GM19035 (cell line): ENCODE measurements around the gene NBDY.
"Not testable (repeated sequence)": the region's sequence is repeated elsewhere in the genome, so short reads cannot be mapped to it uniquely, and the experiment has no call there.

Experiments used
- ATAC-seq: cut with Tn5 transposase; IDR thresholded peaks from one replicate; pipeline ENCODE4 v1.9.1; 2021; ENCODE audit not compliant: unreplicated experiment

NBDY gene, protein sequence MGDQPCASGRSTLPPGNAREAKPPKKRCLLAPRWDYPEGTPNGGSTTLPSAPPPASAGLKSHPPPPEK

DNA sequence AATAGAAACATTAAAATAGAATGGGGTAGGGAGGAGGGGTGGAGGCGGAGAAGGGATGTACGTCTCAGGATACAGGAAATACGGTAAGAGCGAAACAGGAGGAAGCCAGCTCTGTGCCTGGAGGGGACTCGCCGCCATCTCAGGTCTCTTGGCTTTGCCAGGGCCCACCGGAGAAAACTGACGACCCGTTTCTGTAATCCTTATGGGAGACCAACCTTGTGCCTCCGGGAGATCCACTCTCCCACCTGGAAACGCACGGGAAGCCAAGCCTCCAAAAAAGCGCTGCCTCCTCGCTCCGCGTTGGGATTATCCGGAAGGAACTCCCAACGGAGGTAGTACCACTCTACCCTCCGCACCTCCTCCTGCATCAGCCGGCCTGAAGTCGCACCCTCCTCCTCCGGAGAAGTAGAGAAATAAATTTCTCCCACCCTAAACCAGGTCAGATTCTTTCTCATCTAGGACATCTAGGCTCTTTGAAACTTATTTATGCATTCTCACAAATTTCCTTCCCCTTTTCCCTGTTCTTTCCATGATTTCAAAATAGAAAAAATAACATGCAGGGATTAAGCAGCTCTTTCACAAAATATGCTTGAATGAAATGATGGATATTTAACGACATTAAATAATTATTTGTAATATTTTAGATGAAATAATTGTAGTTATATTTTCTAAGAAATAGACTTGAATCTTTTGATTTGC lies at the start of gene NBDY:
NBDY (plus strand) TSS at position 92 of the 699 bp plus-strand sequence; CDS start at position 203, 111 bp downstream.
- peak; percentile 62 for ATAC-seq

DNA sequence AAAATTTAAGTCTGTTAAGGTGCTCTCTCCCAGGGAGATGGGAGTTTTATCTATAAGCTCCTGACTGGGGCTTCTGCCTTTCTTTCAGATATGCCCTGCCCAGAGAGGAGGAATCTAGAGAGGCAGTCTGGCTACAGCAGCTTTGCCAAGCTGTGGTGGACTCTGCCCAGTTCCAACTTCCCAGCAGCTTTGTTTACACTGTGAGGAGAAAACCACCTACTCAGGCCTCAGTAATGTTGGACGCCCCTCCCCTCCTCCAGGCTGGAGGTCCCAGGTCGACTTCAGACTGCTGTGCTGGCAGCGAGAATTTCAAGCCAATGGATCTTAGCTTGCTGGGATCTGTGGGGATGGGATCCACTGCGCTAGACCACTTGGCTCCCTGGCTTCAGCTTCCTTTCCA lies 24.5 kb upstream of the NBDY start:
- ATAC-seq: not testable (repeated sequence)

DNA sequence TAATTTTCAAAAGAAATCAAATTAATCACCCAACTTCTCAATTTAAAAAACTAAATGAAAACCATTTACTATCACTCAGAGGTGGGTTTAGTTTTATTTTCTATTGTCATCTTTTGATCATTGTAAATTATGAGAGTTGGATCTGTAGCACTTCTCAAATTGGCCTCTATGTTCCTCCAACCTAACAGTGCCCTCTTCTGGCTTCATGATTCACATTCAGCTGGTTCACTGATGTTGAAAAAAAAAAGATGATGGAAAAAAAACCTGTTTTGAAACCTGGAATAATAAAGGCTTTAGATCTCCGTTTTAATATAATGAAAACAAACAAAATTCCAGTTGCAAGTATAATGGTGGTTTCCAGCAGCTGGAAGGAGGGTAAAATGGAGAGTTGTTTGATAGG lies 2.4 kb upstream of the NBDY start:
- ATAC-seq: no peak

DNA sequence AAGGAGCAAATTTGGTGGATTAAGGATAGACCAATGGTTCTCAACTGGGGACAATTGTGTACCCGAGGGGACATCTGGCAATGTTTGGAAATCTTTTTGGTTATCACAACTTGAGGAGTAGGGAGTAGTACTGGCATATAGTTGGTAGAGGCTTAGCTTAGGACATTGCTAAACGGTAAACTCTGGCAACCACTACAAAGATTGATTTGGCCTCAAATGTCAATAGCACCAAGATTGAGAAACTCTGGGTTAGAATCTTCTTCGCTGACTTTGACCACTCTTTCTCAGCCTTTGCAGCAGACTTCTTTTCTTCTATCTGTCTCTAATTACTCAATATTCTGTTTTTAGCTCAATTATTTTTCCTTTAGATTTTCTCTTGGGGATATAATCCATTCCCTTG lies 1.5 kb upstream of the NBDY start:
- no peak for ATAC-seq

DNA sequence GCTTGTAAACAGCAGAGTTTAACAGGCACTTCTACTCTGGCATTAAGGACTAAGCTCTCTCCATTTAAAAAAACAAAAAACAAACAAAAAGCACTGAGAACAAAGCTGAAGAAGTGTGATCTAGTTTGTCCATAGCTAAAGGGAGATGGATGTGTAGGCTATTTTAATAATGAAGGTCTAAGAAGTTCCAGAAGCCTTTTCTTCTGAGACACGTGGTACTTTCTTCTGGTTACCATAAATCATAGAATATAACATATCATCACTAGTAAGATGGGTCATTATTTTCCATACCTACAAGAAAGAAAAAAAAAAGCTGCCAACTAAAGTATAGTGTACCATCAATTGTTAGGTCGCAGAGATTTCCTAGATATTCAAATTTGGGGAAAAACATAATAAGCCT lies 722 bp upstream of the NBDY start:
- no peak for ATAC-seq

DNA sequence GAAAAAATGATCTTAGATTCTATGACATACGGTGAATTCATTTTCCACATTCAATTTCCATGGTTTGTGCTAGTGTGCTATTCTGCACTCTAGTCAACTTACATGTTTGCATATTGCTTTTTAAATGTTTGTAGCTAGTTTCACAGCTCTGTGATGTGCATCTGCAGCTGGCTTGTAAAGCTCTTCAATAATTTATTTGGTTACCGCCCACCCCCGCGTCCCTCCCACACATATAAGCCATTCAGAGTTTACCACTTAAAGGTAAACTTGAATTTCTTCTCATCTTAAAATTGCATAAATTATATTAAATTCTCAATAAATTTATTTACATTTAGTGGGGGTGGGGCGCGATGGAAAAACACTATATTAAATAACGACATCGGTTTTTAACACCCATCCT lies 291 bp upstream of the NBDY start:
- ATAC-seq: peak; percentile 51

DNA sequence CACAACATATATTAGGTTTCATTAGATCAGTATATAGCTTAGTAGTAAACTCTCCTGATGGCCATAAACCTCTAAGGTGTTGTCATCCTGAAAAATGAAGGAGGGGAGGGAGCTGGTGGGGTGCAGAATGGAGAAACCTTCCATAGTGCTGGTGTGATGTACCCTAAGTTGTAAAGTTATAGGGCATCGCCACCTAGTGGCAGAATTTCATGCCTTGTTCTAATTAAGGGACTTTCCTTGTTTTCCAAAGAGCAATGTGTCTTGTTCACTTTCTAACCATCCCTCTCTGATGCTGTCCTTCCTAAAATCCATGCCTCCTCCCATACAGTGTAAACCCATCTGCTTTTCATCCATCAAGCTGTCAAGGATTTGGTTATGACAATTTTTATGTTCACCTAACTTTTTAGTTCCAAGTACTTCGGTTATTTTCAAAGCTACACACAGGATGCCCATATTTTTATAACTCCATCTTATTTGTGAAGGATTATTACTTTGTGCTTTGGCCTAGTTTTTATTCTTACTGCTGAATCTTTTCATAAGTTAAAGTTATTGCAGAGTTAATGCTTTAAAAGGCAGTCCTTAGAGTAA lies 4.5 kb downstream of the NBDY start:
- ATAC-seq: no peak

DNA sequence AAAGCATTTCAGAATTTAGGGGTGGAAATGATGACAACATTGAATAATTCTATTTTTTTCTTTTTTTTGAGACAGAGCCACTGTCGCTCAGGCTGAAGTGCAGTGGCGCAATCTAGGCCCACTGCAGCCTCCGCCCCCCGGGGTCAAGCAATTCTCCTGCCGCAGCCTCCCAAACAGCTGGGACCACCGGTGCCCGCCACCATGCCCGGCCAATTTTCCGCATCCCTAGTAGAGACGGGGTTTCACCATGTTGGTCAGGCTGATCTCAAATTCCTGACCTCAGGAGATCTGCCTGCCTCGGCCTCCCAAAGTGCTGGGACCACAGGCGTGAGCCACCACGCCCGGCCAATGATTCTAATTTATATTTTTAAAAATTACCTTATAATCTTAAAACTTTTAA lies 7.2 kb downstream of the NBDY start:
- ATAC-seq: no peak

DNA sequence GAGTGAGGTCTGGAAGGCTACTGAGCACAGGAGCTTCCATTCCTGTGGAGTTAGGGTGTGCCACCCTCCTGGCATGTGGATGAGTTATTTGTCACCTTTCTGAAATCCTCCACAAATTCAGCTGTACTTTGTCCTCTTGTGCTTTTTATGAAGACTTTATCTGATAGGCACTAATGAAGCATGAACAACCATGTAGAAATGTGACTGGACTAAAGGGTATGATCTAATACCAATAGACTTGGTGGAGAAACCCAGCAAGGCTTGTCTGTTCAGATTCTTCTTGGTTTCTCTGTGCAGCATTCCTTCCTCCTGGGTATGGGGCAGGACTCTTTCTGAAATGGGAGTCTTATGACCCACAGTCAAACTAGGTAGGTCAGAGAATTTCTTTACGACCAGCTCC lies 9.6 kb downstream of the NBDY start:
- ATAC-seq: no peak

DNA sequence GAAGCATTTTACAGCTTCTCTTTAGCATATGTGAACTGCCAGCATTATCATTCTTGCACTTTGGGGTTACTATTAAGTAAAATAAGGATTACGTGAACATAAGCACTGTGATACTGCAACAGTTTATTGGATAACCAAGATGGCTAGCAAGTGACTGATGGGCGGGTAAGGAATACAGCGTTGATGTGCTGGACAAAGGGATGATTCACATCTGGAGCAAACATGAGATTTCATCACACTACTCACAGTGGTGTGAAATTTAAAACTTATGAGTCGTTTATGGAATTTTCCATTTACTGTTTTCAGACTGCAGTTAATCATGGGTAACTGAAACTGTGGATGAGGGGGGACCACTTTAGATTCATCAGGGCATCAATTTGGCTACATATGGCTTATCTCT lies 16.0 kb downstream of the NBDY start:
- no peak for ATAC-seq

DNA sequence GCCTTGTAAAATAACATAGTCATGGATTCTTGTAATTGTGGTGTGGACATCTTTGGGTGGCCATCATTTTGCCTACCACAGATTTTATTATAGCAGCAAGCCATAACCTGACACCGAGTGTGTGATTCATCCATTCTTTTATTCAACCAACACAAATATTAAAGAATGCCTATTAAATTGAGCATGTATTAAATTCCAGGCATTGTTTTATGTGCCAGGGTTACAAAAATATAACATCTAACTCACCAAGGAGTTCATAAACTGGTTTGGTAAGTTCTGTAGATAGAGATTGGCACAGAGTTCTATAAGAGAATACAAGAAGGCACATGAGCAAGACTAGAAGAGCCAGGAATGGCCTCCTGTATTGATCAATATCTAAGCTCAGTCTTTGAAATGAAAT lies 18.0 kb downstream of the NBDY start:
- ATAC-seq: no peak

DNA sequence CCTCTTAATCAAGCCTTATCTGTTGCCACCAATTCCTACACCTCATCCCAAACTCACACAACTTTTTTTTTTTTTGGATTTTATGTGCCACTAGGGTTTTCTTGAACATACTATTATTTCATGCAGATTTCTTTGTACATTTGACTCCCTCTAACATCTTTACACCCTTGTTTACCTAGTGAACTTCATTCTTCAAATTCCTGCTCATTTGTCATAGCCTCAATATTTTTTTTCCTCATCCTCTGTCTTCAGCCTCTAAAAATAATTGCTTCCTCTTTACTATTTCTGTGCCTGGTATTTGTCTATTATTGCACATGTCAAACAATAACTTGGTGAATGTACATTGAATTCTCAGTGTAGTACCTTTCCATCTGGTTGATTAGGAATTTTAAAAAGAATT lies 22.0 kb downstream of the NBDY start:
- no peak for ATAC-seq

DNA sequence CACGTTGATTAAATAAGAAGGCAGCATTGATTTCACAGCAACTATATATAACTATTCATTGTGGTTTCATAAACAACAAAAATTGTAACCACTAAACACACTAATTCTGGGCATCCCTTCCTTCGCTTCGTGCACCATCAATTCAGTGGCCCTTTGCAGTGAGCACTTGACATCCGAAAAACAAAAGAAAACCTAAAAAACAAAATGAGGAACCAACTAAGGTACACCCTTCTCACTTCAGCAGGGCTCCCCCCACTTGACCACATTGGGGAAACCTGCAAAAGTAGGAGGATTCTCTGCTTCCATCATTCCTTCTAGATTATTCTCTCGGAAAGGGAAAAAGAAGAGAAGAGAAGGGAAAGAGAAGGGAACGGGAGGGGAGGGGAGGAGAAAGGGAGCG lies 28.3 kb downstream of the NBDY start:
- ATAC-seq: no peak

DNA sequence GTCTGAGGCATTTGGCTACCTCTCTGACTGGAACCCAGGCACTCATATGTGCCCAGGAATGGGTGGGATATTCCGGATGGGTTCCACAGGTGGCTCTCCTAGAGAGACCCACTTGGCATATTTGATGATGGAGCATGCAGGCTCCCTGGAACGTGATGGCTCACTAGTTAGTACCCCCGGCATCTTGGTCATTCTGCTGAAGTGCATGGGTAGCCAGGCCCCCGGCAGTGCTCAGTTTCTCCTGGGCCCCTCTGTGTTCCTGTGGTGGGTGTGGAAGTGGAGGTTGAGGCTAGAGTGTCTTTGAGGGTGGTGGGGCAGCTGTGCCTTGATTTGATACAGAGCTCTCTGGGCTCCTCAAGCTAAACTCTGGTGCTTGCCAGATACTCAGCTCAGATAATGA lies 29.4 kb downstream of the NBDY start:
- ATAC-seq: no peak

DNA sequence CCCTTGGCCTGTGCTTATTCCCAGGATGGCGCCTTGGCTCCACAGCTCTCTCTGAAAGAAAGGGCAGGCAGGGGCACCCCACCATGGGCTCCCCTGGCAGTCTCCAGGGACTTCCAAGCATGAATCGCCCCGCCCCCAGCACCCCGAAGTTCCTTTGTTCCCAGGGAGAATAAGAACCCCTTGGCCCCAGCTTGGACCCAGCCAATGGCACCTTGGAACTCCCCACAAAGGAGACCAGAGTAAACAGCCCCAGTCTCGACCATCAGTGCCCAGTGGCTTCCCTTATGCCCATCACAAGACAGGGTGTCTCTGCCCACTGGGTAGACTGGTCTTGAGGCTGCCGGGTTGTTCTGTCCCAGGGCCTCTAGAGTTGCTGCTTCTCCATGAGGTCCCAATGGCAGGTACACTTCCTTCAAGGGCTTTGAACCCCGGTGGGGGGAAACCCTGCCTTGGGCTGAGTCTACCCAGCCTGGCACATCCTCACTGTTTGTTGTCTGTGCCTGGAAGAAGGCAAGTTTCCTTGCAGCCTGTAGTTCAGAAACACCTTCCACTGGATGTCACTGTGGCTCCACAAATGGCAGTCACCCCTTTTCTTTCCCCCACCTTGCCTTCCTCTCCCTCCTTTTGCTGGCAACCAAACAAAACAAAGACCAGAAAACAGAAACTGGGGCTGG lies 30.8 kb downstream of the NBDY start:
- ATAC-seq: no peak

DNA sequence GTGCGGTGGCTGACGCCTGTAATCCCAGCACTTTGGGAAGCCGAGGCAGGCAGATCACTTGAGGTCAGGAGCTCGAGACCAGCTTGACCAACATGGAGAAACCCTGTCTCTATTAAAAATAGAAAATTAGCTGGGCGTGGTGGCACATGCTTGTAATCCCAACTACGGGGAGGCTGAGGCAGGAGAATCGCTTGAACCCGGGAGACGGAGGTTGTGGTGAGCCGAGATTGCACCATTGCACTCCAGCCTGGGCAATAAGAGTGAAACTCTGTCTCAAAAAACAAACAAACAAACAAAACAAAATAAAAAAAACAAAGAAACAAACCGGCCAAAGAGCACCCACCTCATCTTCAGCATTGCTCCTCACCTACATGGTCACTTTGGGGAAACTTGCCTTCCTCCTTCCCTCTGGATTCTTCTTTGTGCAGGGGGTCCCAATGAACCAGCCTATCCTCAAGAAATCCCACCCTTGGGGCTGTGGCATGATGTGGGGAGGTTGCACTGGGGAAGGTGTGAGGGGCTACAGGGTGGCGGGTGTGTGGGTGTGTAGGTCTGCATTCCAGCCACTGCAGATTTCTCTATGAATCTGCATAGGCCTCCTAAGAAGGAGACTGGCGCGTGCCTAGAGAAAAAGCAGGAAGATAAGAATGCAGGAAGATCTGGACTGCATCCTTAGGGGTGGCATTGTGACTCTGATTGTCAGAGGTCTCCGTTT lies 31.5 kb downstream of the NBDY start:
- not testable (repeated sequence) for ATAC-seq

DNA sequence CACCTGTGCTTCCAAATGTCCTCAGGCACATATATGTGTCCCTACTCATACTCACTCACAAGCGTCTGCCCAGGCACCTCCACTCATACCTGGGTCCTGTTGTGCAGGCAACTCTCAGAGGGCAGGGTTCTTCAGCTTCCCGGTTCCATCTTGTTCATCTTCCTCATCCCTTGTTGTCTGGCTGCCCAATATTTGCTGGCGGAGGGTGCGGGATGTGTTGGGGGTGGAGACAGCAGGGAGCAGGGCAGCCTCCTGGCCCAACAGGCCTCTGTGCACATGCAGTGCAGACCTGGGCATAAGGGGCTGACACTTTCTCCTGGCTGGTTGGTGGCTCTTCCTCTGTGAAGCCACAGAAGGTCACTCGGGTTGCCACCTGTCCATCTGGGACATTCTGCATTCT lies 32.1 kb downstream of the NBDY start:
- no peak for ATAC-seq

DNA sequence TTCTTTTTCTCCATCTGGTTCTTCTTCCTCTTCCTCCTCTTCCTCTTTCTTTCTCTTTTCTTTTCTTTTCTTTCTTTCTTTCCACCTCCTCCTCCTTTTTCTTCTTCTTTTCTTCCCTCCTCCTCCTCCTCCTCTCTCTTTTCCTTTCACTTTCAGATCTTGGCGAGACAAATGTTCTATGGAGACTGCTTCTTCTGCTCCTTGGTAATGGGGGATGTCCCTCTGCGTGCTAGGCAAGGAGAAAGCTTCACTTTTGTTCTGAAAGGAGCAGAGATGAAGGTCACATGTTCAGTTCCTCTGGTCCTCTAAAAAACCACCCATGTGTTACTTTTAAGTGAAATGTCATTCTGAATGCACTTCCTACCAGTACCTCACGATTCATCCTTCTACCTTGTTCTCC lies 33.2 kb downstream of the NBDY start:
- peak; percentile 30 for ATAC-seq

DNA sequence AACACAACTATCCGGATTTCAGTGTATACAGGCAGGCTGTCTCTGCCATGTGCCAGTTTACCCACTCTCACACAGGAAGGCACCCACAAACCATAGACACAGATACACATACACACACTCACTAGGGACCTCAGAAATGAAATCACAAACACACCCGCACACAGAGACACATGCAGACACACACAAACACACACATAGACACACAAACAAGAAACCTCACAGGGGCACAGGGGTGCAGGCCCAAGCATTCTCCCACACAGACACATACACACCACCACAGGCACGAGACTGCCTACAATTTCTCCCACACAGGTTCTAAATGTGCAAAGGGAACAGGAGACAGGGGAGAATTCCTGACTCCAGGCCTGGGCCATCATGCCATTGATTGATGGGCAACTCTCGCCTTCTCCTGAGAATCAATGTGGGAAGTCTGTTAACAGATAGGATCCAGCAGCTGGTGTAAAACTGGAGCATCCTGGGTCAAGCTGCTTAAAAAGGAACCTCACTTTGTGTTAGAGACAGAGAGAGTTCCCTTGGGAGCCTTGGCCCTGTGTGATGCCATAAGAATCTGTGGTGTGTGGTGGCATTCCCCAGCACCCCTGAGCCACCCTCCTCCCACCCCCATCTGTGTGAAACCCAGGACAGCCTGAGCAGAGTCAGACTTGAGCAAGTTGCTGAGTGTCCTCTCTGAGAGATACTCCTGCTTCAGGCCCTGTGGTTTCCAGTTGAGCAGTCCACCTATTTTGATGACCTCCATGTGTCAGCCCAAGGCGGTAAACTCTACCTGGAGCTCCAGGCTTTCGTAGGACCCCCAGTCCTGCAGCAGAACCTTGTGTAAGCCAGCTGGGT lies 33.9 kb downstream of the NBDY start:
- no peak for ATAC-seq

DNA sequence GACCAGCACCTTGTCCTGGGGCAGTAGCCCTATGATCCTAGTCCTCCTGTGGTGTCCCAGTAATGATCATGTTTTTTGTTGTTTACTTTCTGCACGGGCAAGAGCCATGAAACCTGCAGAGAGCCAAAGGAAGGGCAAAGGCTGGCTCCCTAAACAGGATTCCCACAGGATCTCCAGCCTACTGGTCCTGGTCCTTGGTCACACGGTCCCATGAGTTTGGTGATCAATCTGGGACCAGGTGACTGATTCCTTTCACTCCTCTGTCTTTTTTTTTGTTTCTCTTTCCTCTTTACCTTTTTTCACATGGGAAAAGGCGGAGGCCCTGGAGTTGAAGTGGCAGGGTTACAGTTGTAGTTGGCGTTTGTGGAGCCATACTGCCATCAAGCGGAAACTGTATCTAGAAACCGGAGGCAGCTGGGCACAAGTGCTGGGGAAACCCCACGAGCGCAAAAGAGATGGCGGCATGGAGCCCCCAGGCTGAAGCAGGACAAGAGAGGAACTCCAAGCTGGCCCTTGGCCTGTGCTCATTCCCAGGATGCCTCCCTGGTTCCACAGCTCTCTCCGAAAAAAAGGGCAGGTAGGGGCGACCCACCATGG lies 34.6 kb downstream of the NBDY start:
- no peak for ATAC-seq
